DOHH2 (cell line): Measurements from ENCODE around the gene ANP32E.

ENCODE experiments used
- CTCF ChIP-seq: fragments of 200-600 bp; sonication (generic); IDR thresholded peaks from one replicate; pipeline ENCODE4 v1.5.1; 2014; ENCODE audit warnings: antibody characterized with exemption, mild to moderate bottlenecking, low read depth, low read length; ENCODE audit not compliant: poor library complexity, severe bottlenecking
- EZH2phosphoT487 ChIP-seq: fragments of 200-600 bp; sonication (generic); IDR thresholded peaks from 2 replicates; pipeline ENCODE4 v1.6.1; 2017; ENCODE audit warnings: borderline replicate concordance, mild to moderate bottlenecking, antibody characterized with exemption, low read length, moderate library complexity, mixed read lengths

DNA sequence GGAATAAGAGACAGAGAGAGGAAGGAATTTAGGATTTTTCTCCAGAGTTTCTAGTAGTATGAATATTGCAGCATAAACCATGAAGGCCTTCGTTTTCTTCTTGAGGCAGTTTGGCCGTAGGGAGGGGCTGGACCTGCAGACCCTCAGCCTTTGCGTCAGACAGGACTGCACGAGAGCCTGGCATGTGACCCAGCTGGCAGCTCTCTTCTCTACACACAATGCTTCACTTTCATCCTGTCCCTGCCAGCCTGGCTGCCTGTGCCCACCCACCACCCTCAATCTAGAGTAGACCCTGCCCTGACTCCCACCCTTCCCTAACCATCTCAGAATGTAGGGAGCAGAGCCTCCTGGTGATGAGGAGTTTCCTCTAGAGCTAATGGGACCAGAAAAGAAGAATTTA lies 23.3 kb upstream of the ANP32E start:
- TF ChIP-seq CTCF (no peak), EZH2phosphoT487 (no peak)
